ENCODE results near the gene POGZ.

The POGZ gene

GRCh38 chr1:151368393-151369301, 90.6 kb downstream of the POGZ start:
- no peak for TF ChIP-seq CTCF (IDR thresholded peaks at IDR 0.05; ENCODE audit: control extremely low read depth, extremely low read depth, low read depth, missing control alignments)
- ChIA-PET POLR2A (no interaction called here), CTCF (interaction anchor here (0.9 to 3.2 kb wide), 4 partner anchors 10 to 18 kb away, joined by 3 to 14 read pairs (median 6); no protein-coding TSS in a partner anchor)
- DNase-seq (ENCODE audit: extremely low spot score), result no peak

- DNase-seq (ENCODE audit: extremely low spot score), result no peak
- TF ChIP-seq CTCF (IDR thresholded peaks at IDR 0.05; ENCODE audit: control extremely low read depth, extremely low read depth, low read depth, missing control alignments), result no peak
- CTCF ChIA-PET, result interaction anchor here (0.9 to 3.2 kb wide), 5 partner anchors 11 to 17 kb away, joined by 3 to 14 read pairs (median 3); no protein-coding TSS in a partner anchor
- POLR2A ChIA-PET, result no interaction called here
Measured at GRCh38 chr1:151367658-151368392, 91.5 kb downstream of the POGZ start.

GRCh38 chr1:151364996-151365395, 94.3 kb downstream of the POGZ start:
- POLR2A ChIA-PET, result no interaction called here
- DNase-seq (ENCODE audit: extremely low spot score), result no peak
- no peak for TF ChIP-seq CTCF (IDR thresholded peaks at IDR 0.05; ENCODE audit: control extremely low read depth, extremely low read depth, low read depth, missing control alignments)
- CTCF ChIA-PET, result interaction anchor here (1.2 to 1.3 kb wide), 2 partner anchors 9 to 64 kb away, joined by 3 to 5 read pairs; no protein-coding TSS in a partner anchor

- CTCF ChIA-PET, result no interaction called here
- no peak for DNase-seq (ENCODE audit: extremely low spot score)
- POLR2A ChIA-PET, result no interaction called here
- no peak for TF ChIP-seq CTCF (IDR thresholded peaks at IDR 0.05; ENCODE audit: control extremely low read depth, extremely low read depth, low read depth, missing control alignments)
Measured at GRCh38 chr1:151362308-151363155, 96.8 kb downstream of the POGZ start.

GRCh38 chr1:151361883-151362282, 97.4 kb downstream of the POGZ start:
- no peak for TF ChIP-seq CTCF (IDR thresholded peaks at IDR 0.05; ENCODE audit: control extremely low read depth, extremely low read depth, low read depth, missing control alignments)
- DNase-seq (ENCODE audit: extremely low spot score), result no peak
- ChIA-PET CTCF (no interaction called here), POLR2A (no interaction called here)

GRCh38 chr1:151356696-151357095, 102.6 kb downstream of the POGZ start:
- ChIA-PET POLR2A (no interaction called here), CTCF (interaction anchor here (1.1 to 8.7 kb wide), 6 partner anchors 9 to 29 kb away, joined by 3 to 67 read pairs (median 4); partner anchors contain the start of gene PI4KB)
- no peak for TF ChIP-seq CTCF (IDR thresholded peaks at IDR 0.05; ENCODE audit: control extremely low read depth, extremely low read depth, low read depth, missing control alignments)
- DNase-seq (ENCODE audit: extremely low spot score), result no peak
